Right renal pelvis (tissue), 4 donors: ENCODE results near the gene KLHL17. TPM values are rescaled to one million over a fixed set of nuclear protein-coding genes. Genes with fewer than 3 reads are reported as not detected.
A peak's percentile ranks its signal among the peaks of the same experiment; 100 is the strongest.

ENCODE experiments used
- DNase-seq, 4 donors: peaks; one replicate each; pipeline ENCODE4 v3.0.0-alpha.2; 2013; ENCODE audit warnings: low read depth in 4 of 4, low spot score in 3 of 4, missing footprints in 1 of 4
- polyA plus RNA-seq, 4 donors: library from polyadenylated mRNA; unstranded; fragments of 120-200 nt; gene quantifications; one replicate each; pipeline ENCODE4 v1.2.1, GENCODE V29; 2013; ENCODE audit not compliant: insufficient read length in 4 of 4

KLHL17 gene
- polyA plus RNA-seq, 4 donors = 9.3 to 15.2 (median 11.3) TPM

DNA sequence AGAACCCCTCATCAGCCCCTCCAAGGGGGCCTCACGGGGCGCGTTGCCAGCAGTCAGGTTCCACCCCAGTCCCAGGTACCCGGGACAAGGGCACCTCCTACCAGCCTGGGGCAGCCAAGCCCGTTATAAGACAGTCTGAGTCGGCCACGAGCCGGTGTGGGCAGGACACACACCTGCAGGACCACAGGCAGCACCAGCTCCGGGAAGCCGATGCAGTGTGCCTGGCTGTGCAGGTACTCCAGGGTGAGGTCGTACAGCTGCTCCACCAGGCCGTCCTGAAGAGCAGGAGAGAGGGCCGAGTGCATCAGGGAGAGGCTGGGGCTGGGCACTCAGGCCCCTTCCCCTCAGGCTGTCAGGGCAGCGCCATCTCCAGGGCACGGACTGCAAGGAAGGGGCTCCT is 12.4 kb upstream of the KLHL17 start:
- DNase-seq = no peak

DNA sequence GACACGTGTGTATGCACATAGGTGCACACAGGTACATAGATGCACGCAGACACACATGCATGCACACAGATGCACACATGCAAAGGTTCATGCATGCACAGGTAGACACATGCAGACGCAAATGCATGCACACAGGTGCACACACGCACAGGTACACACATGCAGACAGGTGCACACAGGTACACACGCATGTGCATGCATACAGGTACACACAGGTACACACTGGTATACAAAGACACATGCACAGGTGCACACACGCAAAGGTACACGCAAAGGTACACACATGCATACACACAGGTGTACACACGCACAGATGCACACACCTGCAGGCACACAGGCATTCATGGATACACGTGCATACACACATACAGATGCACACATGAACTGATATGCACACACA is 10.1 kb upstream of the KLHL17 start:
- DNase-seq = no peak

DNA sequence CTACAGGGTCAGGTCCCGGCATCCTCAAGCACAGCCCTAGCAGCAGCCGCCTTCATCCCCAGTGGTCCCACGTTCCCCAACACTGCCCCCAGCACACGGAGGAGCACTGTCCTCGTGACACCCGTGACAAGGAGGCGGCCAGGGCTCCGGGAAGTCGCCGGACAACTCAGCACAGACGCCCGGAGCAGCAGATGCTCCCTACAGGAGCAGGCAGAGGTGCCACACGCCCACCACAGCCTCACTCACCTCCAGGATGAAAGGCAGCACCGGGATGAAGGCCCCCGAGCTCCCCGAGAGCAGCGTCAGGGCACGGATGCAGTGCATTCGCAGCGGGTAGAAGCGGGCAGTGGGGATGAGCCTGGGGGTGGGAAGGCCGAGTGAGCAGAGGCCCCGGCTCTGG is 9.5 kb upstream of the KLHL17 start:
- DNase-seq = no peak

DNA sequence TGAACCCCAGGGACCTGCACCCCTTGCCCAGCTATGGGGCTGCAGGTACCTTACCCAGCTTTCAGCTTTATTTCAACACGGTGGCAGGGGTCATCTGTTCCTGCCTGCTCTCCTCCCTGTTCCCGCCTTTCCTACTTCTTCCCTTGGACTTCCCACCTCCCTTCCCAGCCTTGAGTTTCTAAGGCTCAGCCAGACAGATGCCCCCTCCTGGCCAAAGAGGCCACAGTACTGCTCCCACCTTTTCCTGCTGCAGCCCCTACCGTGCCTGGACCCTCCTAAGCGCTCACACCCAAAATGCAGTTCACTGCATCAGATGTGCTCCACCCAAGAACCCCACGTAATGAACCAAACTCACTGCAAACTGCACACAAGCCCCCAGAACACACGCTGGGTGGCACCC is 9.0 kb upstream of the KLHL17 start:
- no peak for DNase-seq

DNA sequence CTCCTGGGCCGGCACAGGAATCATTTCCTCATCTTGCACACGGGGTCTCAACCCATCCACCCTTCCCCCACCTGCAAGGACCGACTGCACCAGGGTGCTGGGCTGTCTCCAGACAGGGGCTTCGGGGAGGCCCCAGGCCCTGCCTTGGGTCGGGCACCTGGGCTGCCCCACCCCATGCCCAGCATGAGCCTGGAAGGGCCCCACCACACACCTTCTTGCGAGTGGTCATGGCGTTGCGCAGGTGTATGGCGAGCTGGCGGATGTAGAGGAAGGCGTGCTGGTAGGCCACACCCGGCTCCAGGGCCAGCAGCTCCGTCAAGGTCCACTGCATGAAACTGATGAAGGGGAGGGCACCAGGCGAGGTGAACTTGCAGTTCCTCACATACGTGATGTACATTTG is 8.2 kb upstream of the KLHL17 start:
- DNase-seq = no peak

DNA sequence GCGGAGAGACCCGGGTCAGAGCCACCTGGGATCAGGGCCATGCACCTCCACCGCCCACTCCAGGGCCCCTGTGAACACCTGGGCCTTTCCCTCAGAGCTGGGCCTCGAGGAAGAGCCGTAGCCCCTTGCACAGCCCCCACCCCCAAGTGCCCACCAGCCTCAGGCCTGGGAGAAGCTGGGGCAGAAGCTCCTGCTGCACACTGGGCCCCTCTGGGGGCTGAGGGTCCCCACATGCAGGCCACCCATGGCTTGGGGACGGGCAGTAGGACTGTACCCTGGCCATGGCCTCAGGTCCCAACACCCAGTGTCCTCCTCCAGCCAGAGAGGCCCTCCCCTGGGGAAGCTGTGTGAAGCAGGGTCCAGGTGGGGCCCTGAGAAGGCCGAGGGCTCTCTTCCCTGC is 7.8 kb upstream of the KLHL17 start:
- DNase-seq = no peak

DNA sequence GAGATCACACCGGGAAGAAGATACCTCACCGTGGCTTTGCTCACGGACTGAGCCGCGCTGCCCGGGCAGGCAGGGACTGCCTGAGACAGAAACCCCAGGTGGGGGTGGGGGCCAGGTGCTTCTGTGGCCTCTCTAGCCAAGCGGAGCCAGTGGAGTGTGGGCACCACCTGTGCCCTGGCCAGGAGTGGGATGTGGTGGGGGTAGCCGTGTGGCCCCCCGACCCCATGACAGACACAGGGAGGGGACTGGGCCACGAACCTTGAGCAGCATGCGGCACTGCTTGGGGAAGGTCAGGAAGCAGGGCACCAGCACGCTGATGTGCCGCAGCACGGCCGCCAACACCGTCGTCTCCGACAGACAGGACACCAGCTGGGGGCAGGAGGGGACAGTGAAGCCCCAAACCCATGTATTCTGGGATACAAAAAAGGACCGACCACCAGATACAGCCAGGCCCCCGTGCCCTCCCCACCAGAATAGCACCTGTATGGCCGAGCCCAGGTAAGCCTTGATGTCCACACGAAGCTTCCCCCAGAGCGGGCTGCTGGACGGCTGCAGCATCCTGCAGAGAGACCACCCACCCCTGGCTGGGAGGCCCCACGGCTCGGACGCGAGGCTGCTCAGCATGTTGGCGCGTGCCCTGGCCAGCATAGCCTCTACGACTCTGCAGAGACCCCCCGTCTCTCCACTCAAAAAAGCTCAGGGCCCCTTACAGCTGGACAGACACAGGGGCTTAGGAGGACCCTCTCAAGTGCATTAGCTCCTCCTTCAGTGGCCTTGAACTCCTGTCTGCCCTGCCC is 6.7 kb upstream of the KLHL17 start:
- no peak for DNase-seq

DNA sequence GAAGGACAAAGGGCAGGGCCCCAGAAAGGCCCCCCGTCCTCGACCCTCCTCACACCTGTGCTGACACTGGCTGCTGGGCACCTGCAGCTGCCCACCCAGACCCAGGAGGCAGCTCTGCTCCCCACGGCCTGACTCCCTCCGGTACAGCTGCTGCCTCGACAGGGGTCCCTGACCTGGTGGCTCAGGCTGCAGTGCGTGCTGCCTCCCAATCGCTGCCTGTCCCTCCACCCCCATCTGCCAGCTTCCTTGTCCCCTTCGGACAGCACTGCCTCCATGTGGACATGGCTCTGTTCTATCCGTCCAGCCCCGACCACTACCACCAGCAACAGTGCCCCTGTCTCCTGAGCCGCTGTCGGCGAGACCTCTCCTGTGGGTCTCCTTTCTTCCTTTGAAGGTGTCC is 5.5 kb upstream of the KLHL17 start:
- DNase-seq = no peak

DNA sequence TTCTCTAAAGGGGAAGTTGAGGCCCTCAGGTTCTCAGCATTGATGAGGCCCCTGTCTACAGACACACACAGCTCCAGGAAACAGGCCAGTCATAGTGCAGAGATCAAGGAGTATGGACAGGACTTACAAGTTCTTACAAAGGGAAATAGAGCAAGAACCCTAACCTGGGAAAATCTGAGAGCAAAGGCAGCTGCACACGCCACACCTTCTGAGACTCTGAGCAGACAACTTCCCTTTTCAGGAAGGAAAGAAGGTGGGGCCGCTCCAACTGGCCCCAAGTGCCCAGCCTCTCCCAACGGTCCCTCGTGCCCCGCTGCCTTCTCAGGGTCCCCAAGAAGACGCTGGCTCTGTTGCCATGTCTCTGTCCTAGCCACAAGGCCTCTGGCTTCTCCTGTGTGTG is 4.9 kb upstream of the KLHL17 start:
- DNase-seq = no peak

DNA sequence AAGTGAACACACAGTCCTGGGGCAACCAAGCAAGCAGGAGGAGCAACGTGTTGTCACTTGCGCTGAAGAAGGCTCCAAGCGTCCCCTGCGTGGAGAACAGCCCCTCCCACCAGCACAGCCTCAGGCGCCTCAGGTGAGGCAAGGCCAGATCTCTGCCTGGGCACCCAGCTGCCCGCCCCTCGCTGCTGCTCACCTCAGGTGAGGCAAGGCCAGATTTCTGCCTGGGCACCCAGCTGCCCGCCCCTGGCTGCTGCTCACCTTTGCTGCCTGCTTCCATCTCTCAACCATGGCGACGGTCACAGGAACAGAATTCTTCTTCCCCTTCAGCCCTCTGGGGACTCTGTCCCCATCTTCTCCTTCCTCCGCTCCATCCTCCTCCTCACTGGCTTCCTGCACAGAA is 3.7 kb upstream of the KLHL17 start:
- no peak for DNase-seq

DNA sequence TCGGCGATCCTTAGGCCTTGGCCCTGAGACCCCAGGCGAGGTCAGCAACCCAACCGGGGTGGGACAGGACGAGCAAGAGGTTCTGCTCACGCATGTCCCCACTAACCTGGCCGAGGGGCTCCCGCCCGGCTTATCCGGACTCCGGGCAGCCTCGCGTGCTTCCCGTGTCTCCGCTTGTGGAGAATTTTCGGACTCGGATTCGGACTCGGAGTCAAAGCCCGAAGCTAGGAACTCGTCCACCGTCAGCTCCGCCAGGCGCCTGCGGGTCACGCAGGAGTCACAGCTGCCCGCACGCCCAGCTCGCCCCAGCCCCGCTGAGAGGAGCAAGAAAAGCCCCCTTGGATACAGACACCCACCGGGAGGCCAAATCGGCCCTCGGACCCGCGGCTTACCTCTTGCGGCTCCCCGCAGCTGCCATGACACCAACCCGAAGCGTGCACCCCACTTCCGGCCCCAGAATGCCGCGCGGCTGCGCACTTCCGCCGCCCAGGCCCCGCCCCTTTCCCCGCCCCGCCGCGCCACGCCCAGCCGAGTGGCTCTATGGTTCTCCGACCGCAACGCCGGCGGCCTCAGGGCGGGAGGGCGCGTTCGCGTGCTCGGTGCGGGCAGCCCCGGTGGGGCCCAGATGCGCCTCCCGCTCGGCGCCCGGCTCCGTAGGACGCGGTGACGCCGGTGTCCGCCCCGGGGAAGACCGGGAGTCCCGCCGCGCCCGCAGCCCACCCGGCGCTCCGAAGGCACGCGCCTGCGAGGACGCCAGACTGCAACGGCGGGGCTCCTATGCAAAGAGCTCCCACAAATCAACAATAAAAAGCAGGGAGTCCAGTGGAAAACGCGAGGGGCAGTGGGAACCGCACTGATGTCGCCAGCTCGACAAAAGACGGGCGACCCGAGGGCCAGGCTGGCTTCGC is 1.3 kb upstream of the KLHL17 start, which contains the start of gene NOC2L:
TSS of gene NOC2L (minus strand) at position 434 of the 908 bp plus-strand sequence. CDS start at position 418, 16 bp downstream.
- peak in 3 of 4 donors; percentile 74 to 78 (median 77) for DNase-seq

DNA sequence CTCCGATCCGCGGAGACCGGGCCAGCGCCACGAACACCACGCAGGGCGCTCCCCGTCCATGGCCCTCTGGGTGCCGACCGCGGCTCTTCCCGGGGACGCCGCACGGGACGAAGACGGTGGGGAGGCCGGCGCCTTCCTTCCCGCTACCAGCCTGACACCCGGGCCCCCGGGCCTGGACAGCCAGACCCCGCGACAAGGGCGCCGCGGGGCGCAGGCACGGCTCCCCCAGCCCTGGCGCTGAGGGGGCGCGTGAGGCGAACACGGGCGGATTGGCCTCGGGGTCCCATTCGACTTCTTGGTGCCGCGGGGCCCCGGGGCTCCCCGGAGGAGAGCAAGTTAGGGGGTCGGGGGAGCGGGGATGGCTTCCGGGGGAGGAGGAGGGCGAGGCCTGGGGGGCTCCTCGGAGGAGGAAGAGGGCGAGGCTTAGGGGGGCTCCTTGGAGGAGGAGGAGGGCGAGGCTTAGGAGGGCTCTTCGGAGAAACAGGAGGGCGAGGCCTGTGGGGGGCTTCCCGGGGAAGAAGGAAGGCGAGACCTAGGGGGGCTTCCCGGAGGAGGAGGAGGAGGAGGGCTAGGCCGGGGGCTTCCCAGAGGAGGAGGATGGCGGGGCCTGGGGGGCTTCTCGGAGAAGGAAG is 537 bp upstream of the KLHL17 start:
- no peak for DNase-seq

DNA sequence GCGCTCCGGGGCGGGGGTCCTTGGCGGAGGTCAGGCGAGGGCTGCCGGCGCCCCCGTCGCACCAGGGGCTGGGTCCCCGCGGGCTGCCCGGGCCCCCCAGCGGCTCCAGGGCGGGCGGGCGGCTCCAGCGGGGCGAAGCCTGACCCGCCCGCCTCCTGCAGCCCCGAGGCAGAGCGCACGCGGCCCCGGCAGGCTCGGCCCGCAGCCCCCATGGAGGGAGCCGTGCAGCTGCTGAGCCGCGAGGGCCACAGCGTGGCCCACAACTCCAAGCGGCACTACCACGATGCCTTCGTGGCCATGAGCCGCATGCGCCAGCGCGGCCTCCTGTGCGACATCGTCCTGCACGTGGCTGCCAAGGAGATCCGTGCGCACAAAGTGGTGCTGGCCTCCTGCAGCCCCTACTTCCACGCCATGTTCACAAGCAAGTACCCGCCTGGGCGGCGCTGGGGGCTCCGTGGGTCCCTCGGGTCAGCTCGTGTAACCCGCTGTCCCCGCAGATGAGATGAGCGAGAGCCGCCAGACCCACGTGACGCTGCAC is 817 bp downstream of the KLHL17 start:
- DNase-seq = no peak

DNA sequence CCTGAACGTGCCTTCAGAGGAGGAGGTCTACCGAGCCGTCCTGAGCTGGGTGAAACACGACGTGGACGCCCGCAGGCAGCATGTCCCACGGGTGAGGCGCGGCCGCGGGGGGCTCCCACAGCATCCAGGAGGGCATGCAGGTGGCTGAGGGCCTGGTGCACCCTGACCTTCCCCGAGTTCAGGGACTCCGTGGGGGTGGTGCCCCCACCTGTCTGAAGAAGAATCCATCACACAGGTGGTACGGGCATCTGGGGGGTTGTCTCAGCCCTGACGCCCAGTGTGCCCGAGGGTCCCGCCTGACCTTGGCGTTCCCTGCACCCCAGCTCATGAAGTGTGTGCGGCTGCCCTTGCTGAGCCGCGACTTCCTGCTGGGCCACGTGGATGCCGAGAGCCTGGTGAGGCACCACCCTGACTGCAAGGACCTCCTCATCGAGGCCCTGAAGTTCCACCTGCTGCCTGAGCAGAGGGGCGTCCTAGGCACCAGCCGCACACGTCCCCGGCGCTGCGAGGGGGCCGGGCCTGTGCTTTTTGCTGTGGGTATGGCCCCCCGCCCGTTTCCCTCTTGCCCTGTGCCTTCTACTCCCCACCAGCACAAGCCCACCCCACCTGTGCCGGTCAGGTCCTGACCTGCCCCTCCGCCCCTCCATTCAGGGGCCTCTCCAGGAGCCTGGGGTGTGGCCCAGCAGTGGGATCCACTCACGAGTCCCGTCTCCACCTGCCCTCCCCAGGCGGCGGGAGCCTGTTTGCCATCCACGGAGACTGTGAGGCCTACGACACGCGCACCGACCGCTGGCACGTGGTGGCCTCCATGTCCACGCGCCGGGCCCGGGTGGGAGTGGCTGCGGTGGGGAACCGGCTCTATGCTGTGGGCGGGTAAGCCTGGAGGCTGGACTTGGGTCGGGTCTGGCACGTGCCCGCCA is 2.3 kb downstream of the KLHL17 start:
- DNase-seq = no peak

DNA sequence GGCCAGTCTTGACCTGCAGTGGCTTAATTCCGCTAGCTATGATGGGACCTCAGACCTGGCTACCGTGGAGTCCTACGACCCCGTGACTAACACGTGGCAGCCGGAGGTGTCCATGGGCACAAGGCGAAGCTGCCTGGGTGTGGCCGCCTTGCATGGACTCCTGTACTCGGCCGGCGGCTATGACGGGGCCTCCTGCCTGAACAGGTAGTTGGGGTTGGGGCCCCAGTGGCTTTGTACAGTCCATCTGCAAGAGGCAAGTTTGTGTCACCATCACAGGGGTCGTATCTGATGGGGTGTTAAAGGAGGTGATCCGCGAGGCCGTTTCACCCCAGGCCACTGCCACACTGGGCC is 2.9 kb downstream of the KLHL17 start:
- no peak for DNase-seq

DNA sequence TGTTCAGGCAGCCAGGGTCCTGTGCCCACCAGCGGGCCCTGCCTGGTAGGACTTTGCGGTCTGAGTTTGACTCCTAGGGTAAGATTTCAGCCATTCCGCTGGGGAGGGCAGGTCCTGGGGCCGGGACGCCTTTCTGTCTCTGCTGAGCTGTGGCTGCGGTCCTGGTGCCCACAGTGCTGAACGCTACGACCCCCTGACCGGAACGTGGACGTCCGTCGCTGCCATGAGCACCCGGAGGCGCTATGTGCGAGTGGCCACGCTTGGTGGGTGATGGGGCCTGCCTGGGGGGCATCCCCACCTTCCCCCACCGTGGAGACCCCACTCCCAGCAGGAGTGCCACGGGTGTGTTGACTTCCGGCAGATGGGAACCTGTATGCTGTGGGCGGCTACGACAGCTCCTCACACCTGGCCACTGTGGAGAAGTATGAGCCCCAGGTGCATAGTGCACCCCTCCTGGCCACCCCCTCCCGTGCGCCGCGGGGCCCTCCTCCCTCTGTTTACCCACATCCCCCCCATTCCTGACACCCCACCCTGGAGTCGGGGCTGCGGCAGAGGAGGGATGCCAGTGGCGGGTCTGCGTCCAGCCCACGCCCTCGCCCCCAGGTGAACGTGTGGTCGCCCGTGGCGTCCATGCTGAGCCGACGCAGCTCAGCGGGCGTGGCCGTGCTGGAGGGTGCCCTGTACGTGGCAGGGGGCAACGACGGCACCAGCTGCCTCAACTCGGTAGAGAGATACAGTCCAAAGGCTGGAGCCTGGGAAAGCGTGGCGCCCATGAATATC is 3.6 kb downstream of the KLHL17 start:
- no peak for DNase-seq

DNA sequence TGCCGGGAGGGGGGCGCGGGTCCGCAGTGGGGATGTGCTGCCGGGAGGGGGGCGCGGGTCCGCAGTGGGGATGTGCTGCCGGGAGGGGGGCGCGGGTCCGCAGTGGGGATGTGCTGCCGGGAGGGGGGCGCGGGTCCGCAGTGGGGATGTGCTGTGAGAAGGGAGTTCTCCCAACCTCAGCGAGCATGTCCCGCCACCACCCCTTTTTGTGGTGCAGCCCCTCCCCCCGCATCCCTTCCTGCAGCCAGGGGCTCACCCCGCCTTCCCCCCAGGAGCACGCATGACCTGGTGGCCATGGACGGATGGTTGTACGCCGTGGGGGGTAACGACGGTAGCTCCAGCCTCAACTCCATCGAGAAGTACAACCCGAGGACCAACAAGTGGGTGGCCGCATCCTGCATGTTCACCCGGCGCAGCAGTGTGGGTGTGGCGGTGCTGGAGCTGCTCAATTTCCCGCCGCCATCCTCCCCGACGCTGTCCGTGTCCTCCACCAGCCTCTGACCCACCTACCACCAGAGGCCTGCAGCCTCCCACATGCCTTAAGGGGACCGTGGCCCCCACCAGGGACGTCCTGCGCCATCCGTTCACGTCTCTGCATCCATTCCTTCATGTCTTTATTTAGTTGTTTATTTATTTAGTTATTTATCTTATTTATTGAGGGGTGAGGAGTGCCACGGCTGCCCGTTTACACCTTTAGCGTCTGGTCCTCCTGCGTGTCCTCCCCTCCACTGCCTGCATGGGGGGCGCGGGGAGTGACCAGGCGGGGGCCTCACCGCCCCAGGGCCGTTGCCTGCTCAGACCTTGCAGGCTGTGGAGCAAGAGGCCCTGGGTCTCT is 4.5 kb downstream of the KLHL17 start:
- no peak for DNase-seq

DNA sequence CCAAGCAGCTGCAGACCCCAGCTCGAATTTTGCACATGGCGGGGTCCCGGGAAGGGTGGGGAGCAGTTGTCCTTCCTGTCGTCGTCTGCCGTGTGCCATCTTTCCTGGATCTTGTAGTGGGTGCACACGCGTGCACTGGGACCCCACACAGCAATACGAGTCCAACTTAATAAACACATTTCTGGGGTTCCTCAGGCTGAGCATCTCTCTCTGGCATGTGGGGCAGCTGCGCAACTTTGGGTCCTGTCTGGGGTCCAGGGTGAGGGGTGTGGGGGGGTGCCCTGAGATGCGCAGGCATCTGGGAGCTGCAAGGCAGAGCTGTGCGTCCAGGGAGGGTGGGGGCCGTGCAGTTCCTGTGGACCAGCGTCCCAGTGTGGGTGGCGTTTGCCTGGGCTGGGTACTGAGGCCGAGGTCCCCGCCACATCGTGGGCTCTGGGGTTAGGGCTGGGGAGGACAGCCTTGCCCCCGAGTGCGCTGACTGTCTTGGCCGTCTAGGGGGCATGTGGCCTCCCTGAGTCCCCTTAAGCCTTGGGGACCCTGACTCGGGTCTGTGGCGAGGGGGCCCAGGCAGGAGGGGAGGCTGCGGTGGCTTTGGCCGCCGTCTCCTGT is 5.2 kb downstream of the KLHL17 start:
- no peak for DNase-seq
